HepG2 (cell line): ENCODE measurements around the gene THOC6. TPM values are rescaled to one million over a fixed set of nuclear protein-coding genes. Genes with fewer than 3 reads are reported as not detected.

Experiments
- ATAC-seq: fragments of 200-7000 bp; cut with Tn5 transposase; 3 replicates; pipeline ENCODE4 v1.9.1; 2020; ENCODE audit warnings: mild to moderate bottlenecking, moderate library complexity
- BruUV-seq: library from RNA; stranded (reverse); fragments of 400-500 nt; replicated peaks from 2 replicates; lab custom pipeline; 2021; lab: Mats Ljungman, UMichigan
- CTCF ChIA-PET: fragments of 300-600 bp; formaldehyde crosslinking; extraction: SDS; loops from one replicate; lab custom pipeline; 2021; ENCODE audit warnings: low total read pairs, inconsistent platforms, low intra/inter-chr PET ratio; lab: Yijun Ruan, JAX
- POLR2A ChIA-PET: fragments of 350-600 bp; sonication (Branson Sonifier 250); formaldehyde crosslinking; loops from one replicate; lab custom pipeline; 2020; ENCODE audit warnings: antibody characterized with exemption, inconsistent platforms; lab: Yijun Ruan, JAX
- DNase-seq: peaks from one replicate; pipeline ENCODE4 v3.0.0-alpha.2; 2015; ENCODE audit warnings: low spot score
- FAIRE-seq: peaks from 3 replicates; lab custom pipeline; 2011; peaks lifted over from hg19 to GRCh38; lab: Jason Lieb, UNC
- H2AFZ ChIP-seq: one replicate; pipeline ENCODE4 v1.6.1; 2011; ENCODE audit warnings: low read length, inconsistent platforms
- H3K27ac ChIP-seq: fragments of 300-600 bp; 3 replicates; pipeline ENCODE4 v1.8.0; 2011; ENCODE audit warnings: mixed run types, mild to moderate bottlenecking, mixed read lengths, low read length, inconsistent platforms; ENCODE audit not compliant: insufficient read depth; ENCODE audit errors: extremely low read length
- H3K27me3 ChIP-seq, 2 experiments: fragments of 200-600 bp in 1 of 2; 2 replicates in 1 of 2; 3 replicates in 1 of 2; pipeline versions ENCODE4 v1.6.0 to v1.8.0; 2011; ENCODE audit warnings: low read length in 2 of 2, mild to moderate bottlenecking in 2 of 2, moderate library complexity in 2 of 2, inconsistent platforms in 1 of 2; ENCODE audit not compliant: insufficient read depth in 2 of 2, control insufficient read depth in 1 of 2
- H3K36me3 ChIP-seq, 2 experiments: fragments of 200-600 bp in 1 of 2; replicated peaks in 1 of 2; 2 replicates in 1 of 2; 3 replicates in 1 of 2; pipeline versions ENCODE4 v1.5.1 to v1.8.0; 2011; ENCODE audit warnings: low read length in 2 of 2, inconsistent platforms in 1 of 2; ENCODE audit not compliant: insufficient read depth in 2 of 2, control insufficient read depth in 1 of 2
- H3K4me1 ChIP-seq: 2 replicates; pipeline ENCODE4 v1.5.1; 2012; ENCODE audit warnings: low read length, inconsistent platforms; ENCODE audit not compliant: insufficient read depth
- H3K4me2 ChIP-seq: 2 replicates; pipeline ENCODE4 v1.6.0; 2011; ENCODE audit warnings: low read depth, low read length, inconsistent platforms
- H3K4me3 ChIP-seq, 3 experiments: fragments of 200-600 bp in 1 of 3; sonication (generic), shearing (Covaris generic) in 1 of 3; replicated peaks in 1 of 3; 2 replicates each; pipeline ENCODE4 v1.5.1; 2011 to 2016; ENCODE audit warnings: low read length in 3 of 3, inconsistent platforms in 2 of 3, low read depth in 2 of 3, mild to moderate bottlenecking in 2 of 3, control low read depth in 1 of 3, mixed read lengths in 1 of 3; ENCODE audit not compliant: insufficient read depth in 1 of 3
- H3K79me2 ChIP-seq: one replicate; pipeline ENCODE4 v1.6.1; 2011; ENCODE audit warnings: low read length, inconsistent platforms; ENCODE audit not compliant: insufficient read depth
- H3K9ac ChIP-seq: 2 replicates; pipeline ENCODE4 v1.6.0; 2011; ENCODE audit warnings: mild to moderate bottlenecking, low read depth, low read length, inconsistent platforms; ENCODE audit not compliant: insufficient read depth
- H3K9me3 ChIP-seq: 2 replicates; pipeline ENCODE4 v1.5.1; 2012; ENCODE audit warnings: mild to moderate bottlenecking, low read length
- H4K20me1 ChIP-seq: 2 replicates; pipeline ENCODE4 v1.6.0; 2011; ENCODE audit warnings: inconsistent platforms, mild to moderate bottlenecking, low read length, moderate library complexity; ENCODE audit not compliant: insufficient read depth
- ATM ChIP-seq: fragments of 450-650 bp; IDR thresholded peaks from 2 replicates; pipeline ENCODE4 v1.7.1; 2017; ENCODE audit warnings: mild to moderate bottlenecking, borderline replicate concordance
- E2F1 ChIP-seq: sonication (generic); formaldehyde crosslinking; IDR thresholded peaks from 2 replicates; pipeline ENCODE4 v1.5.0; 2020; ENCODE audit warnings: missing genetic modification reagents
- ELF4 ChIP-seq: sonication (generic); formaldehyde crosslinking; IDR thresholded peaks from 2 replicates; pipeline ENCODE4 v1.5.0; 2020; ENCODE audit warnings: missing genetic modification reagents, mild to moderate bottlenecking, moderate library complexity, borderline replicate concordance
- MED1 ChIP-seq: sonication (generic); formaldehyde crosslinking; IDR thresholded peaks from 2 replicates; pipeline ENCODE4 v1.4.0; 2020; ENCODE audit warnings: missing genetic modification reagents
- MYC ChIP-seq: sonication (generic); formaldehyde crosslinking; IDR thresholded peaks from 2 replicates; pipeline ENCODE4 v1.9.0; 2021; ENCODE audit warnings: missing genetic modification reagents, borderline replicate concordance
- PATZ1 ChIP-seq: sonication (generic); formaldehyde crosslinking; IDR thresholded peaks from 2 replicates; pipeline ENCODE4 v1.4.0; 2020; ENCODE audit warnings: missing genetic modification reagents
- SRSF1 ChIP-seq: fragments of 200-400 bp; formaldehyde crosslinking; optimal IDR thresholded peaks from 2 replicates; pipeline ENCODE3; 2017; ENCODE audit warnings: mild to moderate bottlenecking, low read depth, low read length, moderate library complexity
- TAF1 ChIP-seq: sonication (generic); formaldehyde crosslinking; IDR thresholded peaks from 2 replicates; pipeline ENCODE4 v1.4.0; 2020; ENCODE audit warnings: missing genetic modification reagents
- TCF12 ChIP-seq, 2 experiments: fragments of 450-650 bp in 1 of 2; sonication (generic) in 1 of 2; formaldehyde crosslinking in 1 of 2; IDR thresholded peaks; 2 replicates each; pipeline versions ENCODE4 v1.6.1 to v1.8.0; 2017 to 2022; ENCODE audit warnings: antibody characterized with exemption in 1 of 2, mild to moderate bottlenecking in 1 of 2, missing genetic modification reagents in 1 of 2, moderate library complexity in 1 of 2
- TRIM24 ChIP-seq: sonication (generic); formaldehyde crosslinking; IDR thresholded peaks from 2 replicates; pipeline ENCODE4 v1.8.0; 2022; ENCODE audit warnings: mild to moderate bottlenecking, missing genetic modification reagents
- ZFP36L2 ChIP-seq: sonication (generic); formaldehyde crosslinking; IDR thresholded peaks from 2 replicates; pipeline ENCODE4 v1.4.0; 2020; ENCODE audit warnings: missing genetic modification reagents
- ZNF414 ChIP-seq: sonication (generic); formaldehyde crosslinking; IDR thresholded peaks from 2 replicates; pipeline ENCODE4 v1.5.0; 2020; ENCODE audit warnings: missing genetic modification reagents
- ZNF615 ChIP-seq: sonication (generic); formaldehyde crosslinking; IDR thresholded peaks from 2 replicates; pipeline ENCODE4 v1.5.0; 2020; ENCODE audit warnings: mild to moderate bottlenecking, missing genetic modification reagents, borderline replicate concordance
- ZNF672 ChIP-seq: sonication (generic); formaldehyde crosslinking; IDR thresholded peaks from 2 replicates; pipeline ENCODE4 v1.8.1; 2022; ENCODE audit warnings: missing genetic modification reagents
- ZNF761 ChIP-seq: sonication (generic); formaldehyde crosslinking; conservative IDR thresholded peaks from 2 replicates; pipeline ENCODE4 v1.4.0; 2020; ENCODE audit warnings: mild to moderate bottlenecking, missing genetic modification reagents
- ZNF816 ChIP-seq: sonication (generic); formaldehyde crosslinking; IDR thresholded peaks from 2 replicates; pipeline ENCODE4 v1.8.0; 2022; ENCODE audit warnings: missing genetic modification reagents, mild to moderate bottlenecking, borderline replicate concordance
- WGBS: methylation state at CpG from one replicate; pipeline ENCODE4 v1.1.6; 2017; ENCODE audit warnings: low lambda C conversion rate; 5-methylcytosine and 5-hydroxymethylcytosine counted together
- in situ Hi-C: cut with HindIII; loops from 2 replicates; pipeline ENCODE4 v1.10.0; 2017; ENCODE audit warnings: low pct_unique_long_range_greater_than_20kb; ENCODE audit not compliant: extremely low pct_ligation_motif_present
- intact Hi-C: fragments of 100-400 bp; cut with micrococcal nuclease; formaldehyde crosslinking; loops from one replicate; pipeline ENCODE4 v1.10.0; 2022; ENCODE audit not compliant: unreplicated experiment
- polyA plus RNA-seq, 8 experiments: library from polyadenylated mRNA; depleted of rRNA in 3 of 8; stranded (reverse) in 7 of 8; unstranded in 1 of 8; fragments of >200 nt; fragmentation: Illumina TruSeq in 4 of 8; extraction: Trizol in 4 of 8; gene quantifications; 2 replicates each; pipeline versions ENCODE4 v1.2.1 to v1.2.3, GENCODE V29; 2011 to 2016; ENCODE audit warnings: low read depth in 4 of 8, missing spikeins in 1 of 8, mixed read lengths in 1 of 8; ENCODE audit not compliant: insufficient read depth in 1 of 8
- total RNA-seq, 5 experiments: library from RNA; depleted of rRNA; stranded (reverse); fragments of >200 nt; fragmentation: Illumina TruSeq; extraction: Trizol; gene quantifications; 2 replicates each; pipeline ENCODE4 v1.2.3, GENCODE V29; 2016; ENCODE audit warnings: low read depth in 1 of 5
- TF ChIP-seq, protein P1 (sequence below): sonication (generic); formaldehyde crosslinking; conservative IDR thresholded peaks from 2 replicates; pipeline ENCODE4 v1.4.0; 2020; ENCODE audit warnings: mild to moderate bottlenecking, missing genetic modification reagents, moderate library complexity

THOC6 gene
- total and polyA plus RNA-seq, 2 of the 13 experiments (the other 11 are each of a cell fraction or from before 2014, with no cell fraction given), result 32.1 to 37.0 TPM

DNA sequence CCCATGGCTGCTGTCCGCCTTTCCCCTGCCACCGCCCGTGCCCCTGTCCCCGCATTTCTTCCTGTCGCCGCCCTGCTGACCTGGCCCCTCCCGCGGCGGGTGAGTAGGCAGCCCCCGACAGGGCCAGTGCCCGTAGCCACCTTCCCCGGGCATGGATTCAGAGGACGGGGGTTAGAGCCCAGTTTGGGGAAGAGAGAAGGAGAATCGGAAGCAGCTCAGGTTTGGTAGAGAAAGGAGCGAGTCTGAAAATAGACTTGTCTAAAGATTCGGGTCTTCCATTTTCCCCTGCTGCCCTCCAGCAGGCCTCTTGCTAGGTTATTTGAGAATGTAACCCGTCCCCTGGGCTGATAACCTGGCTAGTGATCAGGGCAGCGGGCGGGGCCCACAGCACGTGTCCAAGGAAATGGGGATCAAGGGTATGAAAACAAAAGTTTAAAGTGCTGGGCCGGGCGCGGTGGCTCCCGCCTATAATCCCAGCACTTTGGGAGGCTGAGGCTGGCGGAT is 19.0 kb upstream of the THOC6 start:
- H3K4me2 ChIP-seq, result peak overlapping the region; percentile 80
- in situ Hi-C loops (no loop called here), intact Hi-C loops (loop anchor here (1.0 kb wide), 1 partner anchor 19 kb away; the partner anchor contains the start of gene THOC6)
- H3K9me3 ChIP-seq, result no peaks in the 10 kb centered on the region
- BruUV-seq, result TSS peak; percentile 57
- no peaks in the 10 kb centered on the region for H4K20me1 ChIP-seq
- H3K4me3 ChIP-seq, result peak overlapping the region; percentile 55 to 75 (median 69); a peak in 5 of 6 replicates
- H3K79me2 ChIP-seq, result no peaks in the 10 kb centered on the region
- no peaks in the 10 kb centered on the region for H3K36me3 ChIP-seq
- FAIRE-seq (no peak), DNase-seq (peak; percentile 65), ATAC-seq (no peak)
- H3K4me1 ChIP-seq, result peaks cover 60% of the 10 kb centered on the region
- WGBS, result under 1% methylated on average over 17 of the region's 25 CpGs
- H3K9ac ChIP-seq, result peak overlapping the region; percentile 72
- H3K27me3 ChIP-seq, result no peaks in the 10 kb centered on the region
- peak overlapping the region; percentile 84 for H3K27ac ChIP-seq
- ChIA-PET CTCF (interaction anchor here (1.4 kb wide), 1 partner anchor 14 kb away, joined by 4 read pairs; no protein-coding TSS in a partner anchor), POLR2A (interaction anchor here (0.5 to 14.2 kb wide), 6 partner anchors 18 to 453 kb away, joined by 3 to 750 read pairs (median 8); partner anchors contain the start of genes CLDN6, HCFC1R1, IL32 and KREMEN2)
- no peak overlapping the region for H2AFZ ChIP-seq
- TF ChIP-seq MED1 (CRISPR knock-in tag) (peak; percentile 26; the same call in 1 of the 2 replicates), TAF1 (CRISPR knock-in tag) (0 out of 2 replicates have a peak, but pooled peaks have one; percentile 13), ZNF816 (CRISPR knock-in tag) (no peak), ZNF672 (CRISPR knock-in tag) (no peak), ZNF615 (CRISPR knock-in tag) (no peak), SRSF1 (peak; percentile 52), ZNF414 (CRISPR knock-in tag) (no peak), MYC (peak; percentile 63; the same call in 1 of the 2 replicates), PATZ1 (CRISPR knock-in tag) (peak; percentile 91), ZNF761 (no peak), ATM (no peak), TCF12 (IDR thresholded peaks at IDR 0.05) (no peak), TCF12 (CRISPR knock-in tag; IDR thresholded peaks at IDR 0.05) (no peak), TRIM24 (no peak), E2F1 (CRISPR knock-in tag) (no peak), ZFP36L2 (CRISPR knock-in tag) (no peak), ELF4 (no peak)
- TF ChIP-seq, protein P1, sequence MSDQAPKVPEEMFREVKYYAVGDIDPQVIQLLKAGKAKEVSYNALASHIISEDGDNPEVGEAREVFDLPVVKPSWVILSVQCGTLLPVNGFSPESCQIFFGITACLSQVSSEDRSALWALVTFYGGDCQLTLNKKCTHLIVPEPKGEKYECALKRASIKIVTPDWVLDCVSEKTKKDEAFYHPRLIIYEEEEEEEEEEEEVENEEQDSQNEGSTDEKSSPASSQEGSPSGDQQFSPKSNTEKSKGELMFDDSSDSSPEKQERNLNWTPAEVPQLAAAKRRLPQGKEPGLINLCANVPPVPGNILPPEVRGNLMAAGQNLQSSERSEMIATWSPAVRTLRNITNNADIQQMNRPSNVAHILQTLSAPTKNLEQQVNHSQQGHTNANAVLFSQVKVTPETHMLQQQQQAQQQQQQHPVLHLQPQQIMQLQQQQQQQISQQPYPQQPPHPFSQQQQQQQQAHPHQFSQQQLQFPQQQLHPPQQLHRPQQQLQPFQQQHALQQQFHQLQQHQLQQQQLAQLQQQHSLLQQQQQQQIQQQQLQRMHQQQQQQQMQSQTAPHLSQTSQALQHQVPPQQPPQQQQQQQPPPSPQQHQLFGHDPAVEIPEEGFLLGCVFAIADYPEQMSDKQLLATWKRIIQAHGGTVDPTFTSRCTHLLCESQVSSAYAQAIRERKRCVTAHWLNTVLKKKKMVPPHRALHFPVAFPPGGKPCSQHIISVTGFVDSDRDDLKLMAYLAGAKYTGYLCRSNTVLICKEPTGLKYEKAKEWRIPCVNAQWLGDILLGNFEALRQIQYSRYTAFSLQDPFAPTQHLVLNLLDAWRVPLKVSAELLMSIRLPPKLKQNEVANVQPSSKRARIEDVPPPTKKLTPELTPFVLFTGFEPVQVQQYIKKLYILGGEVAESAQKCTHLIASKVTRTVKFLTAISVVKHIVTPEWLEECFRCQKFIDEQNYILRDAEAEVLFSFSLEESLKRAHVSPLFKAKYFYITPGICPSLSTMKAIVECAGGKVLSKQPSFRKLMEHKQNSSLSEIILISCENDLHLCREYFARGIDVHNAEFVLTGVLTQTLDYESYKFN (CRISPR knock-in tag), result 0 out of 2 replicates have a peak, but pooled peaks have one; percentile 25
